ENCODE data around the gene POLN.

Gene POLN

DNA sequence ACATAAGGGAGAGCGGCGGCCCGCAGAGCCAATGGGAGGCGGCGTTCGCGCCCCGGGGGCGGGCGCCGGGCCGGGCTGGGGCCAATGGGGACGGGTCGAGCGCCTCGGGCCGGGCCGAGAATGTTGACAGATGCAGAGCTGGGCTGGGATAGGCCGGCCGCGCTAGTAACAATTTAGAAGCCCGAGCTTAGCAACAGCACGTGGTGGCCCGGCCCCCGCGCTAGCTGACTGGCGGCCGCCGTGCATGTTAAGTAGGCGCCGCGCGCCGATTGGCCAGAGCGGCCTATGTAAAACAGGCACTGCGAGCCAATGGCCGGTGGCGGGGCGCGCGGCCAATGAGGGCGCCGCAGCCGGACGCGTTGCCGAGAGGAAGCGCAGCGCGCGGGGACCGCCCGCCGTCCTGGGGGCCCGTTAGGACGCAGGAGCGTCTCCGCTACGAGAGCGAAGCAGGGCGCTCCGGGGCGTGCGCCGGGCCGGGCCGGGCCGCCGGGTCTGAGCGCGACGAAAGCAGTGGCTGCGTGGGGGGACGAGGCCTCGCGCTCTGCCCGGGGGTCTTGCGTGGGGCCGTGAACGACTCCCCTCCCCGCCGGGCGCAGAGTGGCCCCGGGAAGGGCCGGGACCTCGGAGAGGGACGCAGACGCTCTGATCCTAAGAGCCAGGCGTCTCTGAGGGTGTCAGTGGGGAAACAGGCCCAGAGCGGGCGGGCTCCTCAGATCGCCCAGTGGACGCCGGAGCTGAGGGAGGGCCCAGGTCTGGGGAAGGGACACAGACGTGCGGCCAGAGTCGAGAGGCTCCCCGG lies 20.4 kb upstream of the POLN start:
- DNase-seq: peak; percentile 98

DNA sequence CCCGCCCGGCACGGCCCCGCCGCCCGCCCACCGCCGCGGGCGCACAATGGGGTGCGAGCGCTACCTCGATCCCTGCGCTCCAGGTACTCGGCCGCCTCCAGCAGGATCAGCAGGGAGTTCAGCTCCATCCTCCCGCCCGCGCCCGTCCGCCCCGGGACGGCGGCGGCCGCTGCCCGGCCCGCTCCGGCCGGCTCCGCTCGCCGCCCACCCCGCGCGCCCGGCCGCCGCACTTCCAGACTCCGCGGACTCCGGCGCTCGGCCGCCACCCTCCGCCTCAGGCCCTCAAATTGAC lies 19.9 kb upstream of the POLN start, which contains the start of gene MXD4:
MXD4 (minus strand) TSS at position 257 of the 292 bp plus-strand sequence; CDS start at position 128, 129 bp downstream.
- DNase-seq: no peak

DNA sequence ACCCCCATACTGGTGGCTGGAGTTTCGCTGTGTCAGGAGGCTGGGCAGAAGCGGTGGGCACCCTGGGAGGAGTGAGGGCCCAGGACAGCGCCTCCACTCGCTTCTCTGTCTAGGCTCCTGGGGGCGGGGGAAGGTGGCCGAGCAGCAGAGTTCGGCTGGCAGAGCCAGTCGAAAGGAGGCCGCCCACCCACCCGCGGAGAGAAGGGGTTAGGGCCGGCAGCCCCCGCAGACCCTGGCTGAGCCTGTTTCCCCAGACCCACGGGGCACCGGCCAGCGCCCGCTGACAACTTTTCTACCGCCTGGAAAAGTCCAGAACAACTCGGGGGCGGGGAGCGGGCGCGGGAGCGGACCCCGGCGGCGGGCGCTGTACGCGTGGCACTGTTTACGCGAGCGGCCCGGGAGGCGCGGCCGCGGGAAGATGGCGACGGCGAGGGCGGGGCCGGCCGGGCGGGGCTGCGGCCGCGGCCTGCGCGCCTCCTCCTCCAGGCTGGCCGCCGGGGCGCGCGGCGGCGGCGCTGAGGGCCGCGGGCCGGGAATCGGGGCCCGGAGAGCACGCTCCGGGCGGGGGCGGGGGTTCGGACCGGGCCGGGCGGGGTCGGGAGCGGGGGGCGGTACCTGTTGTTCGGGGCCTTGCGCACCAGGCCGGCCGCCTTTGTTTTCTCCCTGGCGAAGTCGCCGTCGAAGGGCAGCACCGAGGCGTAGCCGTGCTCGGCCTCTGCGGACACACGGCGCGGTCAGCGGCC lies 19.4 kb upstream of the POLN start:
- peak; percentile 71 for DNase-seq

DNA sequence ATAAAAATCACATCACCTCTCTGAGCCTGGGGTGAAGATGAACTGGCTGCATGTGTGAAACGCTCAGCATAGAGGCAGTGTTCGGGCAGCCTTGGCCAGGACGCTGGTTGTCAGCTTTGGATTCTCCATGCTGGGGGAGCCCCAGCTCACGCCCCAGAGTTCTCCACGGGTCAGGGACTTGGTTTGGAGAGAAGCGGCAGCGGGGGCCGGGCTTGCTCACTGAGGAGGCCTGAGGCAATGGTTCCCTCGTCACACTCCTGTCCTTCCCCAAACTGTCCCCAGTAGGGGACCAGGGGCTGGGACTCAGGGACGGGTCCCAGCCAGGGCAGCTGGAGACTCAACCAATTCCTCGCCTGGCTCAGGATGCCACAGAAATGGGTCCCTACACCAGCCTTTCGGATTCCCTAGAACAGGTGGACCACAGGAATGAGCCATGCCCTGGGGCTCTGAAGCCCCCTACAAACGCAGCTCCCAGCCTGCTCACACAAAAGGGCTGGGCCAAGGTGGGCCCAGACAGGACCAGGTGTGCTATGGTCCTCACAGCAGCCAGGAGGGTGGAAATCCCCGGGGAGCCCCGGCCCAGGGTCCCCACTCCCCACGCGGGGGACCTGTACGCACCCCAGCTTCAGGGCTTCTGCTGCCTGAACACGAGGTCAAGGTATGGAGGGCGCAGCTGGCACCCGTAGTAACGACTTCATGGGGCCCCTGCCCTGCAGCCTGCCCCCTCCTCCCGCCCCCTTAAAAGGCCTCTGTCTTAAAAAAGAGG lies 18.6 kb upstream of the POLN start:
- DNase-seq: no peak

DNA sequence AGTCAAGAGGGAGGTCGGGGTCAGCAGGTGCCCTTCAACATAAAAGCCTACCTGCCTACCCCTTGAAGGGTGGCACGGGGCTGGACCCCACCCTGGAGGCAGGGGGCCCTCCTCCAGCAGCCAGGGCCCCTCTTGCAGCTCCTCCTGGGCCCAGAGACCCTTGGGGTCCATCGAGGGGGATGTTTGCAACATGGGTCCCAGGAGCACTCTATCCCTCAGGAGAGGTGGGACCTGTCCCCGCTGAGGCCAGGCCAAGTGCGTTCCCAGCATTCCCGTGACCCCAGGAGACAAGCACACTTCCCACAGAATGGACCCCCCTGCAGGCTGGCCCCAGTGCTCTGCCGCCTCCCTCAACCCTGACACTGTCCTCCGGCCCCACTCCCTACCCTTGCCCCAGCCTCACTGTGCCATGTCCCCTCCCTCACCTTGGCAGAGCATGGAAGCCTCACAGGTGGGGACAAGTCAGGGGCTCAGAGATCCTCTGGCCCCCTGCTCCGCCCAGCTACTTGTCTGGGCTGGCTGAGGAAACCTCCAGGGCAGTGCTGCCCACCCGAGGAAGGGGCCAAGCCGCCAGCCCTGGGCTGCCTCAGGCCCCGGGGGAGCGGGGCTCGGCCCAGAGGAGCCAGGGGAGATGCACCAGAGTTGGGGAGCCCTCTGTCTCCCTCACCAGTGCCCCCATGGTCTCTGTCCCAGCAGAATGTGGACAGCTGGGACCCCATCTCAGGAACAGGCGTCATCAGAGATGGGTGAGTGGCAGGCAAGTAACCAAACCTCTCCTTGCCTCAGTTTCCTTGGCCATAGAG lies 17.8 kb upstream of the POLN start:
- peak; percentile 1 for DNase-seq

DNA sequence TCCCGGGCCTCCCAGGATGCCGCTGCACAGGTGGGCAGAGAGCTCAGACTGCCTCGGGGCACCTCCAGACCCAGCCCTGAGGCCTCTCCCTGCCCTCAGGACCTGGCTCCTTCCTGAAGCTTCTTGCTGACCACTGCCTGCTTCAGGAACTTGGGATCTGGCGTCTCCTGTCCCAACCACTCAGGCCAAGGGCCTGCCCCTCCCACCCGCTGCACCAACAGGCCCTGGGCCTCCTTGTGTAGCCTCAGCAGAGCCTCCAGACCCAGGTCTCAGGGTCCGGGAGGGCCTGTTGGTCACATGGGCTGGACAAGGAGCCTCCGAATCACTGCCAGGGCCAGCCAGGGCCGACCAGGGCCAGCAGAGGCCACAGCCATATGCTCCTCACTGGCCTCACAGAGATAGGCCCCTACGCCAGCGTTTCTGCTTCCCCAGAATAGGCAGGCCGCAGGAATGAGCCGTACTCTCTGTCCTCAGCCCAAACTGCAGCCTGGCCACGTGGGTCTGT lies 17.2 kb upstream of the POLN start:
- no peak for DNase-seq

DNA sequence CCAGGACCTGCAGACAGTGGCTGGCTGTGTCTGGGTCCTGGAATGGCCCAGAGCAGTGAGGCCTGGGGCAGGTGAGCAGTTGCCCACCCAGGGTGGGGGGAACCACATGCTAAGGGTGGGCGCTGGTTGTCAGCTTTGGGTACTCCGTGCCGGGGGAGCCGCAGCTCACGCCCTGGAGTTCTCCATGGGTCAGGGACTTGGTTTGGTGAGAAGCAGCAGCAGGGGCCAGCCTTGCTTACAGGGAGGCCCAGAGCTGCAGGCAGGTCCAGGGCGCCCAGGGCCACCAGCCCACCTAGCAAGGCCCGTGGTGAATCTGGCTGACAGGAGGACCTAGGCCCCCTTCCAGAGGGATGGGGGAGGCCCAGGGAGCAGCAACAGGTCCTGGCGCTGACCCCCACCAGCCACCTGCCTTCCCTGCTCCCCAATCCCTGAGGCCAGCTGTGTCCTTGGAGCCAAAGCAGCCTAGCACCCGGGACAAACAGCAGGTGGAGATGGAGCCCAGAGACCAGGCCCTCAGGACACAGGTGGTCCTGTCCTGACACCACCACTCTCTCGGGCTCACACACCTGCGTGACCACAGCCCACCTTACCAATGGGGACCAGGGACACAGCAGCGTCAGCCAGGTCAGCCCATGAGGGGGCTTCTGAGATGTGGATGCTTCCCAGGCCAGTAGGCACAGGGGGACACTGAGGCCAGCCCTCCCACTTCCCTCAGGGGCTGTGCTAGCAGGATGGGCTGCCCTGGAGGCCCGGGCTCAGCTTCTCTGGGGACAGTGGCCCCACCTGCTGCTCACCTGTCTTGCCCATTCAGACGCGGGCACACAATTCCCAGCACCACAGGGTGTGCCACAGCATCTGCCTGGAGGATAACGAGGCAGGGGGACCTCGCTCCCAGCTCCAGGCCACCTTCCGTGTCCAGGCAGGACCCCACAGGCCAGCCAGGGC lies 16.4 kb upstream of the POLN start:
- DNase-seq: peak; percentile 1

DNA sequence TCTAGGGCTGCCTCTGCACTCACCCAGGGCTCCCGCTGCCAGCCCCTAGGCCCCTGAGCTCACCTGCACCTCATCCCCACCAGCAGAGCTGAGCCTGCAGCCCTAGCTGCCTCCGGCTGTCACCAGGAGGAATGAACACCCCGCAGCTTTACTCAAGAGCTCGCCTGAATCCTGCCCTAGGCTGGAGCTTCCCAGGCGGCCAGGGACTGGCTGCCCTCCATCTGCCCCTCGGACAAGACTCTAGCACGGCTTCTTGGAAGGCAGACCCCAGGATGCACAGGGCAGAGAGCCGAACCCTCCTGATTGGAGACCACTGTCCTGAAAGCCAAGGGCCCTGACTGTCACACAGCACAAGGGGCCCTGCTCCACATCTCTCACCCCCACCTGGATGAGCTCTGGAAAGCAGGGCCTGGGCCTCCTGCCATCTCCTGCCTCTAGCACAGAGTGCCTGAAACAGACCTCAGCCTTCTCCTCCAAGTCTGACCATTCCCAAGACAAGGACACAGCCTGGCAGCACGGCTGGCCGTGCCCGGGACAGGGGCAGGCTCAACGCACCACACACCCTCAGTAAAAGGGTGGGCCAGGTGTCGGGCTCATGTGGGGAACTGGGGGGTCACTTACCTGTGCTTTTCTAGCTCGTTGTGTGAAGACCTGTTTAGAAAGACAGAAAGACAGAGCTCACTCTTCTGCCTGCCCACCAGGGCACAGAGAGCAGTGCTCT lies 15.6 kb upstream of the POLN start:
- no peak for DNase-seq

DNA sequence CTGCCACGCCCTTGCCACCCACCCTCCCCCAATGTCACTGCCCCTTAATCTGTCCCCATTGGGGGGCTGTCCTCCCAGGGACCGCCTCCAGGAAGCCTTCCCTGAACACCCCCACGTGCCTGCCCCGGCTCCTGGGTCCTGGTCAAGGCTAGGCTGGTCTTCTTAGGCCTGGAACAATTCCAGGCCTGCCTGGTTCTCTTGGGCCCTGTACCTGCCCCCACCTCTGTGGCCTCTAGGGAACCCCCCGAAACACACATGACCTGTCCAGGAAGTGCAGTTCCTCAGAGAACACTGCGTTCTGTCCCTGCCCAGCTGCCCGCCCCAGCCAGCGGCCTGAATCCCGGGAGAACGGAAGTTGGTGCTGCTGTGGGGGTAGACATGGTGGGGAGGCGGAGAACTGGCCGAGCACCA lies 14.9 kb upstream of the POLN start:
- DNase-seq: no peak

DNA sequence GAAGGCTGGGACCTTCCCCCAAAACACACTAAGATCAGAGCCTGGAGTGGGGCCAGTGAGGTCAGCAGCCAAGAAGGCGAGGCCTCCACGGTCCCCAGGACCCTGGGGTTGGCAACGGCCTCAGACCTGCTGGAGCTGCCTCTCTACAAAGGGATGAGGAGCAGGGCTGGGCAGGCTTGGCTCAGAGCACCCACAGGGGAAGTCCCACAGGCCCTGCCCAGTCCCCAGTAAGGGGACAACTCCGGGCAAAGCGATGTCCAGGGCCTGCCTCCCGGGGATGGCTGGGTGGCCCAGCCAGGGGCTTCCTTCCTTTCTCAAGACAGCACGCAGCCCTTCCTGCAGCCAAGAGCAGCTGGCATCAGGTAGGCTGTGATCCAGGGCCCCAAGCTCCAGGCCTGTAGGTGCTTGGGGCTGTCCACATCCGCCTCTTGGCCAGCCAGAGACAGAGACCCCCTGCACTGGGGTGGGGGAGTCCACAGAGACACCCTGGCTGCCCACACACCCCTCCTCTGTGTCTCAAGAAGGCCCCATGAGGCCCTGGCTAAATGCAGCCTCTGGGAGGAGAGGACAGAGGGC lies 14.3 kb upstream of the POLN start:
- DNase-seq: peak; percentile 1

DNA sequence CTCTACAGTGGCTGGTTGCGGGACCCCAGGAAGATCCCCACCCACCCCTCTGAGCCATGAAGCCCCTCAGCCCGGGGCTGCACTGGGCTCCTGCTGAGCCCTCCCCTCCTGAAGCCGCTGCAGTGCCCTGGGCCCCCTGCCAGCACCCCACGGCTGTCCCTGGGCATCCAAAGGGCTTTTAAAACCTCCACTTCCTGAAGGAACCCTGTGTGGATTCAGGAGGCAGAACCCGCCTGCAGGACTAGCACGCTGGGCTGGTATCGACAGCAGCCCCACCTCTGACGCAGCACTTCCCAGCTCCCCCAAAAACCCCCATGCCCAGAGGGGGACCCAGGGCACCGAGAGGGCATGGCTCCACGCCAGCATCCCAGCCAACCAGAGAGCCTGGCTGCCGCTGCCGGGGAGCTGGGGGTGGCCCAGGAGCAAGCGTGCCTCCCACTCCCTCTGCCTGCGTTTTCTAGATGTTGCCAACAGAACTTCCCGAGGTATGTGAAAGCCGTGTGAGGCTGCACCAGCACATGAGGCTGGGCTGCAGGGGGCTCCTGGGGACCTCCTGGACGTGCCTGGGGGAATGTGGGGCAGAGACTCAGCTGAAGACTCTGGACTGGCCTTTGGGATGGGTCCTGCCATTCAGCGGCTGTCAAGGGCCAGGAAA lies 13.7 kb upstream of the POLN start:
- DNase-seq: peak; percentile 1

DNA sequence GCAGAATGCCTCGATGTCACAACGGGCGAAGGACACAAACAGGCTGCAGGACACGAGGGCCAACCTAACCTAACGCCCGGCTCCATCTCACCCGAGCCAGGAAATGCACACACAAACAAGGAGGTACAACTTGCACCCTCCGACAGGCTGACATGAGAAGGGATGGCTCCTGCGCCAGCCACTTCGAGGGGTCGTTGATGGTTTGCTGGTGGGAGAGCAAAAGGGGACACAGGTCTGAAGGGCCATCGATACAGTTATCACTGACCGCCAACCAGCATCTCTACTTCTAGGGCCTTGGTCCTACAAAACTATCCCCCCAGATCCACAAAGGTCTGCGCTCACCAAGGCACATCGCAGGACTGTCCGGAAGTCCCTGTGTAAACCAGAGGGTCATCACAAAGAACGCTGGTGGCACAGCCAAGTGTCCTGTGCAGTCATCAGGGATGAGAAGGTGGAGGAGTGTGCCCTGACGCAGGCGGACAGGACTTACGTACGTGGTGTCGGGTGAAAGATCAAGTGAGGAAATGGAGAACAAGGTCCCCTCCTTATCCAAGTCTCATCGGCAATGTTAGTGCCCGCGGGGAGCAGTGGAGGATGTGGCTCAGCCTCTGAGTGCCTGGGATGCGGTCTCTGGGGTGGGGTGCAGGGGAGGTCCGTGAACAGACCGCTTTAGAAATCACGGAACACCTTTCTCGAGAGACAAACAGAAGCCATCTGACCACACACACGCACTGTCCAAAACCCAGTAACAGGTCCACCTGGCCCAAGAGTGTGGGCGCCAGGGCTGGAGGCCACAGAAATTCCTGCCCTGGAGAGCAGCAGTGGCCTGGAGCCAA lies 13.0 kb upstream of the POLN start:
- no peak for DNase-seq

DNA sequence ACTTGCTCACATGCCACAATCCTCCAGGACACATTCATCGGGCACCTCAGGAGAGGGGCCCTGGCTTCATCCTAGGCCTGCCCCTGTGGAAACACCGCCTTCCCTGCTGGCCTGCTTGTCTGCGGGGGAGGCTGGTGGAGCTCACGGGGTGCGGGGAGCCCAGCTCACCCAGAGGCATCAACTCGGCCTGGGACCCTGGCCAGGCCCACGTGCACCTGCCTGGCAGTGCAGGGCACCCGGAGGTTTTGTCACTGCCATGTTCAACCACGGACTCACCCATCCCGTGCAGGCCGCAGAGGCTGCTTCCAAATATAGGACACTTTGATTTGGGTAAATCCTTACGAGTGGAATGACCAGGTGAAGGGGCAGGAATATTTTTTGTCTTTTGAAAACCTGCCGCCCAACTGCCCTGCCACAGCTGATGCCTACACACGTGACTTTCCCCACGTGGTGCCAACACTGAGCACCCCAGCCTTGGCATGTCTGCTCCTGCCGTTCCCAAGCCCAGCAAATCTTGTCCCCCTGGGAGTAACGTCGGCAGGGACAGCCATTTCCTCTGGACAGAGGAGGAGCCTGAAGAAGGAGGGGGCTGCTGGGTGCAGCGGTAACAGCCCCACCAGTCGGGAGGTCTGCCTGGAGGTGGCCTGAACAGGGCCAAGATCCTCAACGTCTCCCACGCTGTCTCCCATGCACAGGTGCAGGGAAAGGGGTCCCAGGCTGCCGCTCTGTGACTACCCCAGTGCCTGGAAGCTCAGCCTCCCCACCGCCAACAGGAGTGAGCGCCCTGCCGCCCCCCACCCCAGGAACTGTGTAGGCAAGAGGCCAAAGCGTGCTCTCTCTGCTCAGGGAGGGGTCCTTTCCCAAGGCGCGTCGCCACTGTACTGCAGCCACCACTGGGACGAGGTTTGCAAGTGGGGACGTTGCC lies 11.5 kb upstream of the POLN start:
- peak; percentile 0 for DNase-seq

DNA sequence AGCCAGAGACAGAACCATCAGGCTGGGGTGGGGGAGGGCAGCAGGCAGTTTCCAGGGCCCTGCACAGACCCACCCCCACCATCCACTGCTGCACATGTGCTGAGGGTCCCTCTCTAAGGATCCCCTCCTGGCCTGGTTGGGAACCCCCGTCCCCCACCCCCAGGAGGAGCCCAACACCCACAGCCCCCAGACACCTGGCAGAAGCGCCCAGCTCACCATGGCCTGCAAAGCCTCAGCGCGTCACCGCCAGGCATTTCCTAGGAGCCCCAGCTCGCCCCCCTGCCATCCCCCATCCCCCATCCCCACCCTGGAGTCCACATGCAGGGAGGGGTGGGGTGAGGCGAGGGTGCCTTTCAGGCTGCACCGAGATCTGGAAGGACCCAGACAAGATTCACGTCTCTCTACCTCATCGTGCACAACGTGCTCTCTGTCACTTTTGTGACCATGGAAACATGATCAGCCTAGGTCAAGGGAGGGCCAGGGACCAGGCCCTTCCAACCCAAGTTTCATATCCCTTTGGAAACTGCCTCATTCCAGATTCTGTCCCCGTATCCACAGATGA lies 10.7 kb upstream of the POLN start:
- peak; percentile 0 for DNase-seq

DNA sequence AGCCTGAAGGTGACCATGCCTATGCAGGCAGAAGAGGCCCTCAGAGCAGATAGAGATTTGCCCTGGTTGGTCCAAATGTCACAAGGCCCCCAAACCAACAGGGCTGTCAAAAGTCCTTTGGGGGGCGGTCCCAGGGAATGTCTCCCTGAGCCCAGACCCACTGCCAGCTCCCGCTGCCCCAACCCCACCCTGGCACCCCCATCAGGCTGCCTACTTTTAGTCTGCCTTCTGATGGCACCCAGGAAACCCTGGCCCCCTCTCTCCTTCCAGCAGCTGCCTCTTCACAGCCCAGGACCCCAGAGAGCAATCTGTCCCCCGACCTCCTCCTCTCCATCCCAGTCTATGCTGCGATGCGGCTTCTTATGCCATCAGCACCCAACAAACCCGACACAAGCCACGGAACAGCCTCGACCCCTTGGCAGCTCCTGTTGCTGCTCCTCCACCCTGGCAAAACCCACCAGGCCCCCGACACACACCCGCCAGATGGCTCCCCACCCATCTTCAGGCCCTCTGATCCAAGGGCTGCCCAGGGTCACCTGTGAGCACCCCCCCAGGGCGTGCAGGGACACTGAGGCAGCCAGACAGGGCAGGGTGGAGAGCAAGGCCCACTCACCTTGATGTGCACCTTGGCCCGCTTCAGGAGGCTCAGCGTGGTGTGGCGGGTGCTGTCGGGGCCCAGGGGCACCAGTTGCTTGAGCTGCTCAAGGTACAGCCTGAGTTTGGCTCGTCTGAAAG lies 10.0 kb upstream of the POLN start:
- DNase-seq: peak; percentile 0

DNA sequence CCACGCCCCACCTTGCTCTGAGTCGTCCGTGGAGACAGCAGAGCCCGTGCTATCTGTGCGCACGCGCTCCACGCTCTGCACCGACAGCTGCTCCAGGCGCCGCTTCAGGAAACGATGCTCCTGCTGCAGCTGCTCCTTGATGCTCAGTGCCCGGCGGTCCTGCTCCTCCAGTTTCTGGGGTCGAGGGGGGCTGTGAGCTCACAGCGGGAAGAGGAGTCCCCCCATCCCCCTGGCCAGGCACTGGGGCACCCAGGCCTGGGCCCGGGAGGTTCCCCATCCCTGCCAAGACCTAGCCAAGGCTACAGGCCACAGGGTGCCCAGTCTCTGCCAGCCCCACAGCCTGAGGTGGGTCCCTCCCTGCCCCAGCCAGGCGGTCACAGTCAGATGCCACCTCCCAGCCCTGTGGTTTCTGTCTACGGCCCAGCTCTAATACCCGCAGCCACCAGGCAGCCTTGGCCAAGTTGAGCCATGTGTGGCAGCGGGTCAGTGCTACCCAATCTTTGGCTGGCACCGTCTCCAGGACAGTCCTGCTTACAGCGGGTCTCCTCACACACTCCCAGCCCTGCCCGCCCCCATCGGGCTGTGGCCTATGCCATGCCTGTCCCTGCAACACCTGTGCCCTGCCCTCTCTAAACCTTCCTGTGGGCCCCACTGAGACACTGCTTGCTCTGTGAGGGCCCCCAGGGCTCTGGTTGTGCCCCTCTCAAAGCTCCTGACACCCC lies 9.3 kb upstream of the POLN start:
- DNase-seq: peak; percentile 0
